ENCODE measurements around the gene PRELP.
"Not testable (repeated sequence)": the region's sequence is repeated elsewhere in the genome, so short reads cannot be mapped to it uniquely, and the experiment has no call there.

The PRELP gene

DNA sequence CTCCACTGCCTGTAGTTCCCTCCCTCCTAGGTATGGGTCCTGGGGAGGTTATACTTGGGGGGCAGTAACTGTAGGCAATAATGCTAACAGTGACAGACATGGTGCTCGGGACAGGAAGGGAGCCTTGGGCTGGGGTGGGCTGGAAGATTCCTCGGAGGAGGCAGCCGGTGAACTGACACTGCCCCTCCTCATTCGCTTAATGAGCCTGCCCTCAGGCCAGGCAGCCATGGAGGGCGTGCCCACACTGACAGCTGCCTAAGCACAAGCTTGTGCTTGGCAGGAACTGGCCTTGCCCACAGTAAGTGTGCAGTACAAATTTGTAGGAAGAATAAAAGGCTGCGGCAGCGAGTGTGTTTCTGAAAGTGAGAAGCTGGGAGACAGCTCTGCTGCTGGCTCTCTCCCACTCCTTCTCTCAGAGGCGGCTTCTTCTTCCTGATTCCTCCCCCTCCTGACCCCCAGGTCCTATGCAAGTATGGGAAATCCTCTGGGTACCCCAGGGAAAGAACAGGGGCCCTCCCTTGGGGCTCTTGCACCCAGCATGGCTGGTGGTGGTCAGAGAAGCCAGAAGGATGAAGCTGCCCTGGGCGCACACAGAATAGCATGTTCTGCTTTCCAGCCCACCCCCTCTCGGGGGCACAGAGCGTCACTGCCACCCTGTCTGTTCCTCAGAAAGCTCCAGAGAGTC, 42.0 kb downstream of the PRELP start:
- TF ChIP-seq CTCF (IDR thresholded peaks at IDR 0.05; ENCODE audit: poor library complexity, severe bottlenecking) = no peak
- H3K36me3 ChIP-seq (ENCODE audit: low read depth) = no peaks in the 10 kb centered on the region
- H3K4me3 ChIP-seq (ENCODE audit: severe bottlenecking) = no peak overlapping the region
- H3K9me3 ChIP-seq (ENCODE audit: severe bottlenecking) = no peaks in the 10 kb centered on the region
- no peaks in the 10 kb centered on the region for H3K27me3 ChIP-seq (ENCODE audit: insufficient read depth, poor library complexity, severe bottlenecking)
- H3K4me1 ChIP-seq (ENCODE audit: insufficient read depth, poor library complexity, severe bottlenecking) = peaks cover 19% of the 10 kb centered on the region
- DNase-seq (ENCODE audit: low spot score) (no peak), ATAC-seq (ENCODE audit: low read depth) (no peak)
- no peak overlapping the region for H3K27ac ChIP-seq (ENCODE audit: poor library complexity, severe bottlenecking)

DNA sequence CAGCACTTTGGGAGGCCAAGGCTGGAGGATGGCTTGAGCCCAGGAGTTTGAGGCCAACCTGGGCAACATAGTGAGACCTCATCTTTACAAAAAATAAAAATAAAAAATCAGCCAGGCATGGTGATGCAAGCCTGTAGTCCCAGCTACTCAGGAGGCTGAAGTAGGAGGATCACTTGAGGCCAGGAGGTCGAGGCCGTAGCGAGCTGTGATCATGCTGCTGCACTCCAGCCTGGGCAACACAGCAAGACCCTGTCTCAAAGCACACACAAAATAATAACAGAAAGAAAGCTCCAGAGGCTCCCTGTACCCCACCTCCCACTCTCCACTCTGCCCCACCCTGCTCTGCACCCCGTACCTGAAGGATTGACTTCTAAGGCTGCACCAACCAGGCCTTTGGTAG, 42.5 kb downstream of the PRELP start:
- ATAC-seq (ENCODE audit: low read depth); H3K27me3 ChIP-seq (ENCODE audit: insufficient read depth, poor library complexity, severe bottlenecking); H3K36me3 ChIP-seq (ENCODE audit: low read depth); DNase-seq (ENCODE audit: low spot score); H3K9me3 ChIP-seq (ENCODE audit: severe bottlenecking); H3K4me3 ChIP-seq (ENCODE audit: severe bottlenecking); H3K27ac ChIP-seq (ENCODE audit: poor library complexity, severe bottlenecking): not testable (repeated sequence)
- peaks cover 14% of the 10 kb centered on the region for H3K4me1 ChIP-seq (ENCODE audit: insufficient read depth, poor library complexity, severe bottlenecking)

GRCh38 chr1:203518541-203518940, 42.9 kb downstream of the PRELP start:
- no peak for TF ChIP-seq CTCF (IDR thresholded peaks at IDR 0.05; ENCODE audit: poor library complexity, severe bottlenecking)
- Histone ChIP-seq H3K9me3 (ENCODE audit: severe bottlenecking) (no peaks in the 10 kb centered on the region), H3K36me3 (ENCODE audit: low read depth) (no peaks in the 10 kb centered on the region), H3K27ac (ENCODE audit: poor library complexity, severe bottlenecking) (no peak overlapping the region), H3K4me3 (ENCODE audit: severe bottlenecking) (no peak overlapping the region), H3K27me3 (ENCODE audit: insufficient read depth, poor library complexity, severe bottlenecking) (no peaks in the 10 kb centered on the region), H3K4me1 (ENCODE audit: insufficient read depth, poor library complexity, severe bottlenecking) (peaks cover 10% of the 10 kb centered on the region)
- ATAC-seq (ENCODE audit: low read depth) (no peak), DNase-seq (ENCODE audit: low spot score) (no peak)

GRCh38 chr1:203519053-203519840, 43.6 kb downstream of the PRELP start:
- TF ChIP-seq CTCF (IDR thresholded peaks at IDR 0.05; ENCODE audit: poor library complexity, severe bottlenecking) = no peak
- Histone ChIP-seq H3K36me3 (ENCODE audit: low read depth) (no peaks in the 10 kb centered on the region), H3K4me1 (ENCODE audit: insufficient read depth, poor library complexity, severe bottlenecking) (peaks cover 3% of the 10 kb centered on the region), H3K27me3 (ENCODE audit: insufficient read depth, poor library complexity, severe bottlenecking) (no peaks in the 10 kb centered on the region), H3K27ac (ENCODE audit: poor library complexity, severe bottlenecking) (no peak overlapping the region), H3K4me3 (ENCODE audit: severe bottlenecking) (no peak overlapping the region), H3K9me3 (ENCODE audit: severe bottlenecking) (no peaks in the 10 kb centered on the region)
- ATAC-seq (ENCODE audit: low read depth) = no peak
- DNase-seq (ENCODE audit: low spot score) = no peak

DNA sequence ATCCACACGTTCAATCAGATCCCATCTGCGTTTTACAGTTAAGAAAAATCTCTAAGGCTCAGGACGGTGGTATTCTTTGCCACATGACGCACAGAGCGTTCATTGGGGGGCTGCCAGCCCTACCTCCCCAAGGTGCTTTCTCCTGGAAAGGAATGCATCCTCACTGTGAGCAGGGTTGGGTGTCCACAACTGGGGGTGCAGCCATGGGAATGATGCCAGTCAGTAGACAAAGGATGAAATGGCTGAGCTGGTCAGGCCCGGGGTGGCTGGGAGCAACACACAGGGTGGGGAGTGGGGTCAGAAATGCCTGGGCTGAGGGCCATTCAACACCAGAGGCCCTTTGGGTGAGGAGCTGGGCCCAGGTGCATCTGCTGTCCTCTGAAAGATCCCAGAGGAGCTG, 44.3 kb downstream of the PRELP start:
- ATAC-seq (ENCODE audit: low read depth) = no peak
- Histone ChIP-seq H3K4me1 (ENCODE audit: insufficient read depth, poor library complexity, severe bottlenecking) (no peaks in the 10 kb centered on the region), H3K4me3 (ENCODE audit: severe bottlenecking) (no peak overlapping the region), H3K27me3 (ENCODE audit: insufficient read depth, poor library complexity, severe bottlenecking) (no peaks in the 10 kb centered on the region), H3K9me3 (ENCODE audit: severe bottlenecking) (no peaks in the 10 kb centered on the region), H3K27ac (ENCODE audit: poor library complexity, severe bottlenecking) (no peak overlapping the region), H3K36me3 (ENCODE audit: low read depth) (no peaks in the 10 kb centered on the region)
- DNase-seq (ENCODE audit: low spot score) = no peak
- TF ChIP-seq CTCF (IDR thresholded peaks at IDR 0.05; ENCODE audit: poor library complexity, severe bottlenecking) = no peak

Data from RWPE2 (cell line).